ENCODE measurements around the gene RRP8. TPM values are rescaled to one million over a fixed set of nuclear protein-coding genes. Genes with fewer than 3 reads are reported as not detected.
A peak's percentile ranks its signal among the peaks of the same experiment; 100 is the strongest.

Gene RRP8
- total and polyA plus RNA-seq, 10 donors = 17.0 to 28.4 (median 23.6) TPM

DNA sequence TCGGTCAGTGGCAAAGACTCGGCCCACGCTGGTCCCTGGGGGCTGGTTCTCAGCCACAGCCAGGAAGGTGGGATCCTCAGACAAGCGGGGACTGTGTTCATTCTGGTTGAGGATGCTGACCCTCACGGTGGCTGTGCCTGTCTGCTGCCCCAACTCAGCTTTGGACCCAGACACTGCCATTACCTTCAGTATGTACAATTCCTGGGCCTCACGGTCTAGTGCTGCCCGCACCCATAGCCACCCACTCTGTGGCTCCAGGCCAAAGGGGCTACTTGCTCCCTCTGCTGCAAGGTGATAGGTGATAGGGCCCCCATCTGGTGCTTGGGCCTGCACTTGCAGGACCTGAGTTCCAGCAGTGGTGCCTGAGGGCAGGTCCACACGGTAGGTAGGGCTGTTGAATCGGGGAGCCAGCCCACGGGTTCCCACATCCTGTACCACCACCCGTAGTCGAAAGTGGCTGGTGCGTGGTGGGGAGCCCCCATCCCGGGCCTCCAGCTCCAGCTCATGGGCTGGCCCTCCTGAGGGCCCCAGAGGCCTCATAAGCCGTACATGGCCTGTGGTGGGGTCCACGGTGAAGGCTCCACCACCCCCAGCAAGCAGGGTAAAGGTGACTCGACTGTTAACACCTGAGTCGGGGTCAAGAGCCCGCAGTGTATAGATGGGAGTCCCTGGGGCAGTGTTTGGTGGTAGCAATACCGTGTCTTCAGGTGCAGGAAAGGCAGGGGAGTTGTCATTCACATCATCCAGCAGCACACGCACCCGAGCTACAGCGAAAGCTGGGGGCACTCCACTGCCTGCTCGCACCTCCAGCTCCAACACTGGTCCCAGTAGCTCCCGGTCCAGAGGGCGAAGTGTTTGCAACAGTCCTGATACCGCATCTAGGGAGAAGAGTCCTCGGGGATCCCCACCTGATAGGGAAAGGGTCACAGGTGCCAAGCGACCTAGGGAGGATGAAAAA lies 29.0 kb upstream of the RRP8 start:
- intact Hi-C loops (cut with DNase I; ENCODE audit: low total_unique reads) = no loop called here
- TF ChIP-seq POLR2A (IDR thresholded peaks at IDR 0.05) = no peak
- peak in 1 of 3 donors; percentile 23 for TF ChIP-seq POLR2AphosphoS5 (IDR thresholded peaks at IDR 0.05)
- TF ChIP-seq, protein P1, sequence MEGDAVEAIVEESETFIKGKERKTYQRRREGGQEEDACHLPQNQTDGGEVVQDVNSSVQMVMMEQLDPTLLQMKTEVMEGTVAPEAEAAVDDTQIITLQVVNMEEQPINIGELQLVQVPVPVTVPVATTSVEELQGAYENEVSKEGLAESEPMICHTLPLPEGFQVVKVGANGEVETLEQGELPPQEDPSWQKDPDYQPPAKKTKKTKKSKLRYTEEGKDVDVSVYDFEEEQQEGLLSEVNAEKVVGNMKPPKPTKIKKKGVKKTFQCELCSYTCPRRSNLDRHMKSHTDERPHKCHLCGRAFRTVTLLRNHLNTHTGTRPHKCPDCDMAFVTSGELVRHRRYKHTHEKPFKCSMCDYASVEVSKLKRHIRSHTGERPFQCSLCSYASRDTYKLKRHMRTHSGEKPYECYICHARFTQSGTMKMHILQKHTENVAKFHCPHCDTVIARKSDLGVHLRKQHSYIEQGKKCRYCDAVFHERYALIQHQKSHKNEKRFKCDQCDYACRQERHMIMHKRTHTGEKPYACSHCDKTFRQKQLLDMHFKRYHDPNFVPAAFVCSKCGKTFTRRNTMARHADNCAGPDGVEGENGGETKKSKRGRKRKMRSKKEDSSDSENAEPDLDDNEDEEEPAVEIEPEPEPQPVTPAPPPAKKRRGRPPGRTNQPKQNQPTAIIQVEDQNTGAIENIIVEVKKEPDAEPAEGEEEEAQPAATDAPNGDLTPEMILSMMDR (IDR thresholded peaks at IDR 0.05 in 8 of 11, conservative IDR thresholded peaks at IDR 0.05 in 3 of 11) = no peak
- Histone ChIP-seq H3K9me3 (no peaks in the 10 kb centered on the region), H3K4me1 (peaks cover 36 to 54% (median 53%) of the 10 kb centered on the region in 6 donors), H3K4me3 (no peak overlapping the region), H3K36me3 (peaks cover 0 to 50% (median 38%) of the 10 kb centered on the region in 6 donors), H3K27ac (peak overlapping the region in 1 of 8 donors; percentile 84), H3K27me3 (replicated peaks in 1 of 7) (no peaks in the 10 kb centered on the region)
- DNase-seq = no peak
- WGBS, 5 donors = 83 to 91% (median 88%) methylated on average over 19 to 29 of the region's 29 CpGs

DNA sequence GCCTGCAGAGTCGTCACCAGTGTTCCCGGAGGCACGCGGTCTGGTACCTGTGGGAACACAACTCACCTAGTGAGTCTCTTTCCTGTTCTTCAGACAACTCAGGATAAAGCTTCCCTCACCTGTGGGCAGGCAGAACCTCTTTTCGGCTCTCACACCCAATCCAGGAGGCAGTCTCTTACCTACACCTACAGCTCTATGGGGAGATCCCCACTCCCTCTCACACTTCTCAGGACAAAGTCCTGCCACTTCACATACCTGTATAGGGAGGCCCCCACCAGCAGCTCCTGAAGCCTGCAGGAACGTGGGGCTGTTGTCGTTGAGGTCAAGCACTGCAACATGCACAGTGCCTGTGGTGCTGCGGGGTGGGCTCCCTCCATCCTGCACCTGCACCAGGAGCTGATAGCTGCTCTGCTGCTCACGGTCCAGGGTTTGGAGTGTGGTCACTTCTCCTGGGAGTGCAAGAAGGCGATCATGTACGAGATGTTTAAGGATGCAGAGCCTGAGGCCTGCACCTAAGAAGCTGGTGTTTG lies 28.0 kb upstream of the RRP8 start:
- Histone ChIP-seq H3K27me3 (replicated peaks in 1 of 7) (no peaks in the 10 kb centered on the region), H3K36me3 (peaks cover 0 to 60% (median 38%) of the 10 kb centered on the region in 6 donors), H3K9me3 (no peaks in the 10 kb centered on the region), H3K4me3 (no peak overlapping the region), H3K4me1 (peaks cover 34 to 55% (median 53%) of the 10 kb centered on the region in 6 donors), H3K27ac (no peak overlapping the region)
- intact Hi-C loops (cut with DNase I; ENCODE audit: low total_unique reads) = no loop called here
- WGBS, 5 donors = 88 to 96% (median 88%) methylated on average over 11 of the region's 11 CpGs
- TF ChIP-seq POLR2AphosphoS5 (IDR thresholded peaks at IDR 0.05) = no peak
- TF ChIP-seq, protein P1 (IDR thresholded peaks at IDR 0.05 in 8 of 11, conservative IDR thresholded peaks at IDR 0.05 in 3 of 11) = no peak
- no peak for TF ChIP-seq POLR2A (IDR thresholded peaks at IDR 0.05)
- DNase-seq = peak; percentile 56

DNA sequence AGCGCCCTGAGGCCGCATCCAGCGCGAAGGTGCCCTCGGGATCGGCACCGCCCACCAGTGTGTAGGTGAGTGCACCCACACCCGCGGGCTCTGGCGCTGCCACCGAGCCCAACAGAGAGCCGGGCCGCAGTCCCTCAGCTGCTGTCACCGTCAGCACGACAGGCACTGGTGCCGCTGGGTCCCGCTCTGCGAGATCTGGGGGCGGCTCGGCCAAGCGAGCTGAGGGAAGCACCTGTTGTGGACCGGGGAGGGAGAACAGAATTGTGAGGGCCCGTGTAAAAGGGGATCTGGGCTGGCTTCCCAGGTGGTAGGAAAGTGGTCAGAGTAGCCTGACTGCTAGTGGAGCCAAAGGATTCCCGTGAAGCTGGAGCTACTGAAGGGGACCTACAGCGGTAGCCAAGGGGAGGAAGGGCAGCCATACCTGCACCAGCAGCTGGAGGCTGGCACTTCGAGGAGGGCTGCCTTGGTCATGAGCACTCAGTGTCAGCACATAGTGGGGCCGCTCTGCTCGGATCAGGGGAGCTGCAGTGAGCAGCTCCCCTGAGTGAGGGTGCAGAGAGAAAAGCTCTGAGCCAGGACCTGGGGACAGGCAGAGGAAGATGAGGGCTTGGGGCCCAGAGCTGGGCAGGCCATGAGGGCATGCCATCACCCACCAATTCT lies 27.3 kb upstream of the RRP8 start:
- Histone ChIP-seq H3K27me3 (replicated peaks in 1 of 7) (no peaks in the 10 kb centered on the region), H3K4me3 (no peak overlapping the region), H3K4me1 (peaks cover 27 to 55% (median 51%) of the 10 kb centered on the region in 6 donors), H3K27ac (no peak overlapping the region), H3K9me3 (no peaks in the 10 kb centered on the region), H3K36me3 (peaks cover 0 to 67% (median 38%) of the 10 kb centered on the region in 6 donors)
- TF ChIP-seq, protein P1 (IDR thresholded peaks at IDR 0.05 in 8 of 11, conservative IDR thresholded peaks at IDR 0.05 in 3 of 11) = no peak
- no peak for TF ChIP-seq POLR2A (IDR thresholded peaks at IDR 0.05)
- no peak for TF ChIP-seq POLR2AphosphoS5 (IDR thresholded peaks at IDR 0.05)
- 93 to 98% (median 93%) methylated on average over 16 to 28 of the region's 28 CpGs for WGBS, 5 donors
- DNase-seq = peak; percentile 78
- intact Hi-C loops (cut with DNase I; ENCODE audit: low total_unique reads) = no loop called here
